Amniotic stem cell (primary cell): Measurements from ENCODE around the gene MELK.
A peak's percentile ranks its signal among the peaks of the same experiment; 100 is the strongest.
"Not testable (repeated sequence)": the region's sequence is repeated elsewhere in the genome, so short reads cannot be mapped to it uniquely, and the experiment has no call there.

Source experiments
- DNase-seq: peaks from one replicate; lab custom pipeline; 2025; lab: John Stamatoyannopoulos, UW

Gene MELK

DNA sequence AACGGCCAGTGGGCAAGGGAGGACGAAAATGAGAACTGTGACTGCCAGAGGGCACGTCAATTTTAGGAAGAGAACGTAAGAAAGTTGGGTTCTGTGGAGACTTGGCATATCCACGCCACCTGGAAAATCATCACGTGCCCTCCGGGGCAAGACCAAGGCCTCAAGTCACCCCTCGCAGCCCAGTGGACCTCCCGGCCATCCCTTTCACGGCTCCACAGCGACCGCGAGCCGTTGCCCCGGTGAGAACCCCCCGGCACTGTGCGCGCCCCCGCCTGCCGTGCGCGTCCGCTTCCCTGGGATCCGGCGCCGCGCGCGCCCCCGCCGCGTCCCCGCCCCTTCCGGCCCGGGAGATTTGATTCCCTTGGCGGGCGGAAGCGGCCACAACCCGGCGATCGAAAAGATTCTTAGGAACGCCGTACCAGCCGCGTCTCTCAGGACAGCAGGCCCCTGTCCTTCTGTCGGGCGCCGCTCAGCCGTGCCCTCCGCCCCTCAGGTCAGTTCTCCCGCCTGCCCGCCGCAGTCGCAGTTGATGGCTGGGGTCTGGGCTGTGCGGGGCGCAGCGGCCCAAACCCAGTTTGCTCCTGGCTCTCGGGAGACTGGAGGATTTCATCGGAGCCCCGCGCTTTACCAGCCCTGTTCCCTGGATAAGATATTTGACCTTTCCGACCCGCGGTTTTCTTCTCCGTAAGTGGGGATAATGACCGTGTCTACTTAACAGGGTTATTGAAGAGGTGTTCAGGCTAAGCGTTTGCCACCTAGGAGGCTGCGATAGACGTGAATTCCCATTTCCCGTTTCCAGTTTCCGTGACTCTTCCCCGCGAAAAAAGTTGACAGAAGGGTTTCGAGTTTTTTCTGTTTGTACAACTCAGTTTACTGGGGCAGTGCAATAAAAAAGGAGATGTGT is at the start of gene MELK:
MELK (plus strand) TSS at position 381 of the 904 bp plus-strand sequence. CDS start 8,787 bp downstream, outside the sequence.
- peak; percentile 49 for DNase-seq

DNA sequence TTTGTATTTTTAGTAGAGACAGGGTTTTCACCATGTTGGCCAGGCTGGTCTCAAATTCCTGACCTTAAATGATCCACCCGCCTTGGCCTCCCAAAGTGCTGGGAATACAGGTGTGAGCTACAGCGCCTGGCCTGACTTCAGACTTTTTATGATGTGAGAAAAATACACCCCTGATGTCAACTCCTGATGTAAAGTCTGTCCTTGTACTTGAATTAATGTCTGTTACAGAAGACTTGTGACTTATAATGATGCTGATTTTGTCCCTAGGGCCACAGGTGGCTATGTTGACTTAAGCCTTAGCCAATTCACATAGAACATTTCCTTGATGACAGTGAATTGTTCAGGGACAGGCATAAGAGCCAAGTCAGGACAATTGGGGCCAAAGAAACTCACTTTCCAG is 42.5 kb upstream of the MELK start:
- no peak for DNase-seq

DNA sequence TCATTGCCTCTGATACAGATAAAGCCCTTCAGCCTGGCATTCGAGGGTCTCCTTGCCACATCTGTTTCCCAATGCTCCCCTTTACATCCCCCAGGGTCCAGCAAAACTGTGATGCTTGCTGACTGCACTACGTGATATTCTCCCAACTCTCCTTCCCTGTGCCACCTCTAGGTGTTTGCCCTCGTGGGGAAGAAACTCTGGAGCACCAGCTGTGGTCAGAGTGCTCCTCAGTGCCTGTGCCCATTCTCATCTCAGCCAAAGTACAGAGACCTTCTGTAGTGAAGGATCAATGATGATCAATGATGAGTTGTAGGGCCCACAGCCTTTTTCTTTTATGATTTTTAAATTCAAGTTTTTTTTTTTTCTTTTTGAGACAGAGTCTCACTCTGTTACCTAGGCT is 40.3 kb upstream of the MELK start:
- DNase-seq, result no peak

DNA sequence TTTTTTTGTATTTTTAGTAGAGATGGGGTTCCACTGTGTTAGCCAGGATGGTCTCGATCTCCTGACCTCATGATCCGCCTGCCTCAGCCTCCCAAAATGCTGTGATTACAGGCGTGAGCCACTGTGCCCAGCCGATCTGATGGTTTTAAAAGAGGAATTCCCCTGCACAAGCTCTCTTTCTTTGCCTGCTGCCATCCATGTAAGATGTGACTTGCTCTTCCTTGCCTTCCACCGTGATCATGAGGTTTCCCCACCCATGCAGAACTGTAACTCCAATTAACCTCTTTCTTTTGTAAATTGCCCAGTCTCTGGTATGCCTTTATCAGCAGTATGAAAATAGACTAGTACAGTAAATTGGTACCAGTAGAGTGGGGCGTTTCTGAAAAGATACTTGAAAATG is 39.0 kb upstream of the MELK start:
- DNase-seq, result not testable (repeated sequence)

DNA sequence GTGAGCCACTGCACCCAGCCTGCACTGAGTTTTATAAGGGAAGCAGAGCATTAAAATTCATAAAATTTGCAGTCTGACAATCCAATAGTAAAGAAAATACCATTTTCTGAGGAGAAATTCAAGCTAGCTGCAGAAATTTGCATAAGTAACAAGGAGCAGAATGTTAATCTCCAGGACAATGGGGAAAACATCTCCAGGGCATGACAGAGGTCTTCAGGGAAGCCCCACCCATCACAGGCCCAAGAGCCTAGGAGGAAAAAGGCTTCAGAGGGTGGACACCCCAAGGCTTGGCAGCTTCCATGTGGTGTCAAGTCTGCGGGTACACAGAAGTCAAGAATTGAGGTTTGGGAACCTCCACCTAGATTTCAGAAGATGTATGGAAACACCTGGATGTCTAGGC is 37.6 kb upstream of the MELK start:
- DNase-seq, result no peak

DNA sequence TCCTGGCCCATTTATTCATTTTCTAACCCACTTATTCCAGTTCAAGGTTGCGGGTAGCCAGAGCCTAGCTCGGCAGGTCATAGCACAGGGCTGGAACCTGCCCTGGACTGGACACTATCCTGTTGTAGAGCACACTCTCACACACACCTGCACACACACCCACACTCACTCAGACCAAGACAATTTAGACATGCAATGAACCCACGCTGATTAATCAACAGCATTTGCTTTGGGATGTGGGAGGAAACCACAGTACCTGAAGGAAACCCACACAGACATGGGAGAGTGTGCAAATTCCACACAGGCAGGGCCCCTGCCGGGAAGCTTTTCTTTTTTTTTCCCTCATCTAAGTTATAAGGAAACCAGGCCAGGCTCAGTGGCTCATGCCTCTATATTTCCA is 34.8 kb upstream of the MELK start:
- DNase-seq, result no peak

DNA sequence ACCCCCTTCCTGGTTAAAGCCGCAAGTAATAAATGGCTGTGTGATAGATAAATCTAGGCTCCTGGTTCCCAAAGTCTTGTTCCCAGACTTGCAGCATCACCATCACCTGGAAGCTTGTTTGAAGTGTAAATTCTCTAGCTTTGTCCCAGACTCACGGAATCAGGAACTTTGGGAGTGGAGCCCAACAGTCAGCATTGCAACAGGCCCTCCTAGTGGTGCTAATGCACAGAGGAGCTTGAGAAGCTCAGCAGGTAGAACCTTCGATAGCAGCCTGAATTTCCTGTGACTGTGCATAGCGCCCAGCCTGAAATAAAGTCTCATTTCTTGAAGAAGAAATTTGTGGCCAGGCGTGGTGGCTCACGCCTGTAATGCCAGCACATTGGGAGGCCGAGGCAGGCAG is 30.3 kb upstream of the MELK start:
- no peak for DNase-seq

DNA sequence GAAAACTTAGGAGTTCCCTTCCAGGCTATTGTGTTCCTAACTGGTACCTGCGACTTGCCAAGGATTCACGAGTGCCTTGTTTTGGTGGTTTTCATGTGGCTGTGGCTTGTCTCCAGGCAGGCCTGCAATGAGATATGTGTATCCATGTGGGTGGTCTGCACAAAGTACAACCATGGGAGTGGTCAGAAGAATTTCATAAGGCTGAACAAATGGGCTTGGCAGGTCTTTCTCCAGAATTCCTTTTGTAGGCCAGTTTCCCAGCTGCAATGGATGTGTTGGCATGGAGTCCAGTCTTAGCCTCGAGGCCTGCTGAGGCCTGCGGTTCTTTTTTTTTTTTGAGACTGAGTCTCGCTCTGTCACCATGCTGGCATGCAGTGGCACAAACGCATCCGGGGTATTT is 28.8 kb upstream of the MELK start:
- no peak for DNase-seq

DNA sequence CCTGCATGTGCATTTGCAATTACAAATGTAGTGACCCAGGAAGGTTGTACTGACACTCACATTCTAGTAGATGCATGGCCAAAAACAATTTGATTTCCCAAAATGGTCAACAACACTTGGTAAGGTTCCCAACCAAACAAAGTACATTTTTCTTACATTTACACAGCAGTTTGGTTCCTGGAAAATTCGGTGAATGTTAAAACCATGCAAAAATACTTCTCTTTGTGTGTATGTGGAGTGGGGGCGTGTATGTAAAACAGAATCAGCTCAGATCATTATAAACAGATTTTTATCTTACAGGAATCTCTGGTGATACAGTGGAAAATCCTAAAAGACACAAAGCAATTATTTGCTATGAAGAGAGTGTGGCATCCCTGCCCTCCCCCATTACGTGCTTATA is 25.1 kb upstream of the MELK start:
- DNase-seq, result no peak

DNA sequence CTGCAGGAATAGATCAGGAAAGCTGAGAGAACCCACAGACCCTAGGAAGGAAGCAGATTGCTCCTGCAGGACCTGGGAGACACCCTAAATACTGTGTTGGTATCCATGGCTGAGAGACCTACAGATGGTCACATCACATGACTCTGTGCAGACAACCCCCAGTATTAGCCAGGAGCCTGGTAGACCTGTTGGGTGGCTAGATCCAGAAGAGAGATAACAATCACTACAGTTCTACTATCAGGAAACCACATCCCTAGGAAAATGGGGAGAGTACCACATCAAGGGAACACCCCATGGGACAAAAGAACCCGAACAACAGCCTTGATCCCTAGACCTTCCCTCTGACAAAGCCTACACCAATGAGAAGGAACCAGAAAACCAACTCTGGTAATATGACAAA is 24.2 kb upstream of the MELK start:
- DNase-seq, result no peak

DNA sequence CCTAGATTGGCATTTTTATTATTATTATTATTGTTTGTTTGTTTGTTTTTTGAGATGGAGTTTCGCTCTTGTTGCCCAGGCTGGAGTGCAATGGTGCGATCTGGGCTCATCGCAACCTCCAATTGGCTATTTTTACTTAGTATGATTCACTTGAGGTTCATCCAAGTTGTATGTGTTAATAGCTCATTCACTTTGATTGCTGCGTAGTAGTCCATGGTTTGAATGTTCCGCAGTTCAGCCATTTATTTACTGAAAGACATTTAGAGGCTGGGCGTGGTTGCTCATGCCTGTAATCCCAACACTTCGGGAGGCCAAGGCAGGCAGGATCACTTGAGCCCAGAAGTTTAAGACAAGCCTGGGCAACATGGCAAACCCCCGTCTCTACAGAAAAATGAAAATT is 22.6 kb upstream of the MELK start:
- no peak for DNase-seq

DNA sequence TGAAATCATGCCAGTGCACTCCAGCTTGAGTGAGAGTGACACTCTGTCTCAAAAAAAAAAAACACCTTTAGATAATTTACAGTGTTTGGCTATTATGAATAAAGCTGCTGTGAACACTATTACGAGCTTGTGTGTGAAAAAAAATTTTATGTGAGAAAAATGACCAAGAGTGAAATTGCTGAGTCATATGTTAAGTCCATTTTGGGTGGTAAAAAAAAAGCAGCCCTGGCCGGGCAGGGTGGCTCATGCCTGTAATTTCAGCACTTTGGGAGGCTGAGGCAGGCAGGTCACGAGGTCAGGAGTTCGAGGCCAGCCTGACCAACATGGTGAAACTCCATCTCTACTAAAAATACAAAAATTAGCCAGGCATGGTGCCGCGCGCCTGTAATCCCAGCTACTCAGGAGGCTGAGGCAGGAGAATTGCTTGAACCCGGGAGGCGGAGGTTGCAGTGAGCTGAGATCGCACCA is 22.0 kb upstream of the MELK start:
- not testable (repeated sequence) for DNase-seq

DNA sequence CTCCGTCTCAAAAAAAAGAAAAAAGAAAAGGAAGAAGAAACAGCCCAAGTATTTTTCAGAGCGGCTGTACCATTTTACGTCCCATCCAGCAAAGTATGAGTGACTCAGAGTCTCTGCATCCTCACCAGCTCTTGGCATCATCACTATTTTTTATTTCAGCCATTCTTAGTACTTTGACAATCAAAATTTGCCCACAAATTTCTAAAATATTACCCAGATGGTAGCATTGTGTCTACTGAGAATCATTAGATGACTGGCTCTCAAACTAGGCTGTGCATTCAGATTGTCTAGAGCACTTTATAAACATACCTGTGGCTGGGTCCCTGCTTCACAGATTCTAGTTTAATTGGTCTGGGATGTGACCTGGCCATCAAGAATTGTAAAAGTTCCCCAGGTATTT is 21.6 kb upstream of the MELK start:
- no peak for DNase-seq

DNA sequence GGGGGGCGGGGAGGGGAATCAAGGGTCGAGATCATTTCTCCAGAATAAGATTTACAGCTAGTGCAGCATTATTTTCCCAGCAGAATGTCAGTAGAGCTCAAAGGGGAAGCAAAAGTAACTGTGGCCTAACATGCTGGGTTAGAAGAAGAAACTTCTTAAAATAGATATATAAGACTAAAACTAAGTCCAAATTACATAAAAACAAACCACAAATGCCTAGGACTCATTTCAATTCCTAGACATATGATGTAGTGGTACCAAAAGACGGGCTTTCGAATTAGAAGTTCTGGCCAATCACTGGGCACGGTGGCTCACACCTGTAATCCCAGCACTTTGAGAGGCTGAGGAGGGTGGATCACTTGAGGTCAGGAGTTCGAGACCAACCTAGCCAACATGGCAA is 20.8 kb upstream of the MELK start:
- DNase-seq, result no peak

DNA sequence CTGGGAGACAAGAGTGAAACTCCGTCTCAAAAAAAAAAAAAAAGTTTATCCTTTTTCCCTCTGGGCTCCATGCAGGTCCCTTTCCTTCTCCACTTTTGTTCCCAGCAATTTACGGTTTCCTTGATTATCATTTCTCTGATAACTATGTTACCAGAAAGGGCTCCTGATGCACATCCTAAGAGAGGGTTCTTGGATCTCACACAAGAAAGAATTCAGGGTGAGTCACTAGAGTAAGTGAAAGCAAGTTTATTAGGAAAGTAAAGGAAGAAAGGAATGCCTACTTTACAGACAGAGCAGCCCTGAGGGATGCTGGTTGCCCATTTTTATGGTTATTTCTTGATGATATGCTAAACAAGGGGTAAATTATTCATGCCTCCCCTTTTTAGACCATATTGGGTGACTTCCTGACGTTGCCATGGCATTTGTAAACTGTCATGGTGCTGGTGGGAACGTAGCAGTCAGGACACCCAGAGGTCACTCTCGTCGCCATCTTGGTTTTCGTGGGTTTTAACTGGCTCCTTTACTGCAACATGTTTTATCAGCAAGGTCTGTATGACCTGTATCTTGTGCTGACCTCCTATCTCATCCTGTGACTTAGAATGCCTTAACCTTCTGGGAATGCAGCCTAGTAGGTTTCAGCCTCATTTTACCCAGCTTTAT is 13.5 kb upstream of the MELK start:
- DNase-seq, result no peak

DNA sequence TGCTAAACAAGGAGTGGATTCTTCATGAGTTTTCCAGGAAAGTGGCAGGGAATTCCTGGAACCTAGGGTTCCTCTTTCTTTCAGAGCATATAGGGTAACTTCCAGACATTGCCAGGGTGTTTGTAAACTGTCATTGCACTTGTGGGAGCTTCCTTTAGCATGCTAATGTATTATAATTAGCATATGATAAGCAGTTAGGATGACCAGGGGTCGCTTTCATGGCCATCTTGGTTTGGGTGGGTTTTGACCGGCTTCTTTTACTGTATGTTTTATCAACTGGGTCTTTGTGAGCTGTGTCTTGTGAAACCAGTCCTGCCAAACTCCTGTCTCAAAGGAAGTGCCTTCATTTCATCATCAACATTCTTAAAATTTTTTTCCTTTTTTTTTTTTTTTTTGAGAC is 11.9 kb upstream of the MELK start:
- no peak for DNase-seq

DNA sequence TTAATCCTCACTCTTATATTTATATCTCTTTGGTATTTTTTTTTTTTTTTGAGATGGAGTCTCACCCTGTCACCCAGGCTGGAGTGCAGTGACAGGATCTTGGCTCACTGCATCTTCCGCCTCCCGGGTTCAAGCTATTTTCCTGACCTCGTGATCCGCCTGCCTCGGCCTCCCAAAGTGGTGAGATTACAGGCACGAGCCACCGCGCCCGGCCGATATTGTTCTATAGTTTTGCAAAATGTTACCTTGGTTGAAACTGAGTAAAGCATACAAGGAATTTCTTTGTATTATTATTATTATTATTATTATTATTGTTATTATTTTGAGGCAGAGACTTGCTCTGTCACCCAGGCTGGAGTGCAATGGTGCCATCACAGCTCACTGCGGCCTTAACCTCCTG is 9.9 kb upstream of the MELK start:
- not testable (repeated sequence) for DNase-seq

DNA sequence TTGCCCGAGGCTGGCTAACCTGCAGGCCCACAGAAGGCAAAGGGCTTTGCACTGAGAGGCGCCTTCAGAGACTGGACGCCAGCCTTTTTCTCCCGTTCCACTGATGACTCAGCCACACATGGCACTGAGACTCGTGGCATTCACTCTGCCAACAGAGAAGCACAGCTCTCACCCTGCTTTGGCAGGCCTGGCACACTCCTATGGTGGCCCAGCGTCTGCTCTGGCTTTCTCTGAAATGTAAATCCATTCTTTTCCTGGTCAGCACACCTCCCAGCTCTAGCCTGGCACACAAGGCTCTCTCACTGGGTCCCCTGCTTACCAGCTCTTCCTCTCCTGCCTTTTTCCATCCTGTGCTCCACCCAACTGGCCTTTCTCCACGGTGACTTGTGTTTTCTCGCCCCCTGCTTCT is 5.9 kb upstream of the MELK start:
- no peak for DNase-seq

DNA sequence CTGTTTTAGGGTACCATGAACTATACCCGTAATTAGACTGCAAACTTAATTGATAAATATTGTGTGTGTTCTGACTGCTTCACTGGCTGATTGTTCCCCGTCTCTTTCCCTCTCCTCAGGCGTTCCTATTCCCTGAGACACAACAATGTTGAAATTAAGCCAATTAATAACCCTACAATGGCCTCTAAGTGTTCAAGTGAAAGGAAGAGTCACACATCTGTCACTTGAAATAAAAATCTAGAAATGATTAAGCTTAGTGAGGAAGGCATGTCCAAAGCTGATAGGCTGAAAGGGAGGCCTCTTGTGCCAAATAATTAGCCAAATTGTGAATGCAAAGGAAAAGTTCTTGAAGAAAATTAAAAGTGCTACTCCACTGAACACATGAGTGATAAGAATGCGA is 4.0 kb upstream of the MELK start:
- not testable (repeated sequence) for DNase-seq

DNA sequence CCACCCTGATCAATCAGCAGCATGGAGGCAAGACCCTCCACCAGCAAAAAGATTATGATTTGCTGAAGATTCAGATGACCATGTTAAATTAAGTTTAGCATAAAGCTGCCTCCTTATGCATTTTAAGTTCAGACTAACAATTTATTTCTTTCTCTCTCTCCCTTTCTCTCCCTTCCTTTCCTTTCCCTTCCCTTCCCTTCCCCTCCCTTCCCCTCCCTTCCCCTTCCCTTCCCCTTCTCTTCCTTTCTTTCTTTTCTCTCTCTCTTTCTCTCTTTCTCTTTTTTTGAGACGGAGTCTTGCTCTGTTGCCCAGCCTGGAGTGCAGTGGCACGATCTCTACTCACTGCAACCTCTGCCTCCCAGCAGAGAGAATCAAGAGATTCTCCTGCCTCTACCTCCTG is 1.4 kb upstream of the MELK start:
- no peak for DNase-seq

DNA sequence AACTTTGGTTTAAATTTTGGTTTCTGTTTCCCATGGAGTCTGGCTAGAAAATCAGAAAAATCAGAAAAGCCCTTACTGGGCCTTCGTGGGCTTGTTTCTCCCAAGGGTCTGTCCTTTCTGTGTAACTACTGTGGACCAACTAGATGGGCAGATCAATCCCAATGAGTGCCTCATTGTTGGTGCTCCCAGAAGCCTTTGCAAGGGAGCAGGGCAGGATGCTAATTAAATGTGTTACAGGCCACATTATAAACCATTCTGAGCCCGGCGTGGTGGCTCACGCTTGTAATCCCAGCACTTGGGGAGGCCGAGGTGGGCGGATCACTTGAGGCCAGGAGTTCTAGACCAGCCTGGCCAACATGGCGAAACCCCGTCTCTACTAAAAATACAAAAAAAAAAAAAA is 1.4 kb downstream of the MELK start:
- DNase-seq, result not testable (repeated sequence)

DNA sequence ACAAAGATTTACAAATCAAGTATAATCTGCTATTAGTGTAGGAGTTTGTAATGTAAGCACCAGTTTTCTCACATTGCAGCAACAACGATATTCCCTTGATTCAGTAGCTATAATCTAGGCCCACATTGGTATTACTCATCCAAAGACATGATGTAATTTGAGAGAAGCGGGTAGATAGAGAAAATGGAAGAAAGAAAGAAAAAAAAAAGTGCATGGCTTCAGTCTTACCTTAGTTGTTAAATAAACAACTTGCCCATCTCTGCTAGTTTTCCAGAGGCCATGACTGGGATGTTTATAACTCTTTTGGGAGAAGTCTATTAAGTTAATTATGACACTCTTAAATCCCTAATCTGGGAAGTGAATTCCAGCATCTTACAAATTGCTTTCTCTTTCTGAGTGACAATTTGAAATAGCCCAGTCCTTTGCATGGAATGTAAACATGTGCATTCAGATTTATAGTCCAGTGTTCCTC is 2.8 kb downstream of the MELK start:
- no peak for DNase-seq

DNA sequence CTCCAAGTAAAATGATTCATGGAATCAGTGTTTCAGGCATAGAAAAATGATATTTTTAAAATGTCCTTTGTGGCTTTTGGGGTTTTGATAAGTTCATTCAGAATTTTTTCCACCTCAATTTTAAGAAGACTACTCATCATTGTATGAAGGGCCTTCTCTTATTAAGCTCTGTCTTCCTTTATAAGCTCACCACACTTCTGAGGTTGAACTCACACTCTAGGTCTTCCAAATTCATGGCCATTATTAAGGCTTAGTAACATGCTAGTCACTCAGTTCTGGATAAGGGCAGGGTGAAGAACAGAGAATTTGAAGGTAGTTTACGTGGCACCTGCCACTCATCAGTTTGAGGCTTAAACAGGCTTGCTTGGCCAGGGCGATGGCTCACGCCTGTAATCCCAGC is 4.2 kb downstream of the MELK start:
- no peak for DNase-seq
